Fibroblast of skin of abdomen (primary cell): Measurements from ENCODE around the gene TAP2.
A peak's percentile ranks its signal among the peaks of the same experiment; 100 is the strongest.

Experiments used
- DNase-seq: peaks from one replicate; pipeline ENCODE4 v3.0.0-alpha.2; 2013

Gene TAP2

DNA sequence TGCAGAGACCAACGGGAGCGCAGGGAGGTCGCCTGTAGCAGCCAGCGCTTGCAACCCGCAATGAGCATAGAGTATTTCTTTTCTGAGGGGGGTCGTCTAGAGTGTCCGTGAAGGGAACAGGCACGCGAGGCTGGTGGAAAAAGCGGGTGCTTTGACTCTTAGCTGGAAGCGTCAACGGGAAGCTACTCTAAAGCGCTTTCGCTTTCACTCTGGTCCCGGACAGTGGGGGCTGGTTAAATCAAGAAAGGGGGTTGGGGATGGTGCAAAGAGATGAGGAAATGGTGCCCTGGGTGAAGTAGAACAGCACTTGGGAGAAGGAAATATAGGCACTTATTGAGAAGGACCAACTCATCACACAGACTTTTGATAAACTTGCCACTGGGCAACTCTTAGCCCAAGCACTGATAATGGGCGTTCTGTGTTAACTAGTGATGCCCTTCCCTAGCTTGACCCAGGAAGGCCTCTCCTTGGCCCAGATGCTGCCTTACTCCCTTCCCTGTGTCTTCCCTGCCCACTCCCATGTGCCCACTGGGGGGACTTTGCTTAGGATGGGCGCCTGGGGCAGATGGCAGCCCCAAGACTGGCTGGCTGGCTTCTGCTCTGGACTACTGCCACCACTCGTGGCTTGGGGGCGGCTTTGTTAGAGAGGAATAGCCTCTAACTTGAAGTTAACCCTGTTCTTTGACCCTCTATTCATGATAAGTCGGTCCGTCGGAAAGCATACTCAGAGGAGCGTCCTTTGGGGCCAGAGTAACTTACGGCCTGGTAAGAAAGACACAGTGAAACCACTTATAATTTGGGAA is 16.0 kb upstream of the TAP2 start:
- peak; percentile 24 for DNase-seq

DNA sequence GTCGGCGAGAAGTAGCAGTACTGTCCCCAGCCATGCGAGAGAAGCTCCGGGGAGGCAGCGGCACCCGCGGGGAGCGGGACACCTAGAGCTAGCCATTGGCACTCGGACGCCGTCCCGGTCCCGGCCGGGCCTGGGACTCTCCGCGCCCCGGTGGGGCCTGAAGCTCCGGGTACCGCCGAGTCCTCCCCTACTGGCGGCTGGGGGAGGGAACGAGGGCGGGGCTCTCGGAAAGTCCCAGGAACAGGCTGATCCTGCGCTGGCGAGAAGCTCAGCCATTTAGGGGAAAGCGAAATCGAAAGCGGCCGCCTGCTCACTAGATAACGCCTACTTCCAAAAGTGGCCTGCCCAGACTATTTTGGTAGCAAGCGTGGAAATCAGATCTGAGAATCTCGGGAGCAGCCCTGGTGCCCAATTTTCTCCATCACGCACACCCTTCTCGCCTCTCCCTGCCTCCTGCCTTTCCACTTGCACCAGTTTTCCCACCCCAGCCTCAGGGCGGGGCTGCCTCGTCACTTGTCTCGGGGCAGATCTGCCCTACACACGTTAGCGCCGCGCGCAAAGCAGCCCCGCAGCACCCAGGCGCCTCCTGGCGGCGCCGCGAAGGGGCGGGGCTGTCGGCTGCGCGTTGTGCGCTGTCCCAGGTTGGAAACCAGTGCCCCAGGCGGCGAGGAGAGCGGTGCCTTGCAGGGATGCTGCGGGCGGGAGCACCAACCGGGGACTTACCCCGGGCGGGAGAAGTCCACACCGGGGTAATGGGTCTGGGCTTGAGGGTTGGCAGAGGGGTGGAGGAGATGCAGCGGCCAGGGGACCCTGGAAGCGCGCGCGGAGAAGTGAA is 15.2 kb upstream of the TAP2 start, which contains the start of the genes PSMB9 and TAP1:
Gene PSMB9 (plus strand): TSS at position 652 of the 835 bp plus-strand sequence. CDS start 38 bp downstream, at position 690.
Gene TAP1 (minus strand): TSS at position 164 of the 835 bp plus-strand sequence. CDS start 68 bp downstream, at position 96.
- peak; percentile 90 for DNase-seq

DNA sequence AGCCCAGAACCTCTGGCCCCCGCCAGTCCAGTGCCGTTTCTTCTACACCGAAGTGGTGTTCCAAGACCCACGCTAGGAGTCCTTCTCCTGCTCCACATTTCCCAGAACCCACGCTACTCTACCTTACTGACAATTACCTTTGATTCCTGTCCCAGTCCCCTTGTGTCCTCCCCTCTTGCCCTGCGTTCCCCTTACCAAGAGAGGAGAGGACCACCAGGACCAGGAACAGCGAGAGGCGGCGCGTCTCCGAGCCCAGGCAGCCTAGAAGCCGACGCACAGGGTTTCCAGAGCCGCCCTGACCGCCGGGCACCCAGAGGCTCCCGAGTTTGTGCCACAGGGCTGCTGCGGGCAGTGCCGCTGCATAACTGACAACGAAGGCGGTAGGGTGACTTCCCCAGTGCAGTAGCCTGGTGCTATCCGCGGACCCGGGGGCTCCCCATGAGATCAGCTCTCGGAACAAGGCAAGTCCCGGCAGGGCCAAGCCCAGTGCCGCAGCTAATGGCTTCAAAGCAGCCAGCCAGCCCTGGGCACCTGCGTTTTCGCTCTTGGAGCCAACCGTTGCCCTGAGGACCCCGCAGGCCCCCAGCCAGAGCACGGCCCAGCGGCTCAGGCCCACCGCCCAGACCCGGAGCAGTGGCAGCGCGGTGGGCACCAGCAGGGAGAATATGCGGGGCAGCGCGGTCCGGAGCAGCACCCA is 14.5 kb upstream of the TAP2 start:
- DNase-seq = peak; percentile 11

DNA sequence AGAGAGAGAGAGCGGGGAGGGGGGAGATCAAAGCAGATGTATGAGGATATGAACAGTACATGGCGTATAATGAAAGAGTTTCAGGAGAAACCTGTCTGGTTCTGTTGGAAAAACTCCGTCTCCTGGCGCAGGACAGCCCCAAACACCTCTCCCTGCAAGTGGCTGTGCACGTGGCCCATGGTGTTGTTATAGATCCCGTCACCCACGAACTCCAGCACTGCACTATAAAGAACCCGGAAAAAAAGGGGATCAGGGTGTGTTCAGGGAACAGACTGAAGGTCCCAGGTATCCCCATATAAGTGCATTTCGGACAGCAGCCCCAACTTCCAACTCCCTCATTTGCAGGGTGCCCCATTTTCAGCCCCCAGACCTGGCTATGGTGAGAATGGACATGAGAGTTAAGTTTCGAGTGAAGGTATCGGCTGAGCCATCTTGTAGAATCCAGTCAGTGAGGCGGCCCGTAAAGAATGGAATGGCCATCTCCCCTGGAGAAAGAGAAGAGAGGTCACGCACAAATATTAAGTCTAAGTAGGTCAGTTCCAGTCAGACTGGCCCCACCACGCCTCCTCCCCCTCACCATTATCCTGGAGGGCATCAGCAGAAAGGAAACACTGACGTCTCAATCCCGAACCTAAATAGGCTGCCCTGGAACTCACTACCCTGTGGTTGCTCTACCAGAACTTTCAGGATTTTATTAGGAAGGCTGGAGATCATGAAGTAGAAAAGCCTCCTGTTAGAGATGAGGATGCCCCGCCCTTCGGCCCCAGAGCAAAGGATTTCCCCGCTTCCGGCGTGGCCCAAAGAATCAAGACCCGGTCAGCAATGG is 13.7 kb upstream of the TAP2 start:
- DNase-seq = no peak

DNA sequence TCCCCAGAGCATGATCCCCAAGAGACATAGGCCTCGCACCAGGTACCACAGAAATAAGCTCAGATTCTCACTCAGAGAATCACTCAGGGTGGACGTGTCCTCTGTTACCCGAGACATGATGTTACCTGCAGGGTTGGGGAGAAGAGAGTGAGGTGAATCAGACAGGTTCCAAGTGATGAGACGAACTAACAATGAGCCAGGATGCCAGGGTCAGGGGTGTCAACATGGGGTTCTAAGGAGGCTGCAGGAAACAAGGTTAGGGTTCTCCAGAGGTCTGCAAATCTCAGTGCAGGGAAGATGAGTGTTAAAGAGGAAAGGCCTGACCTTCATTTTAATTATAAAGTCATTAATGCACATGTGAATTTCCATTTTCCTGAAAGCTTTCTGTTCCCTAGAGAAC is 12.5 kb upstream of the TAP2 start:
- DNase-seq = no peak

DNA sequence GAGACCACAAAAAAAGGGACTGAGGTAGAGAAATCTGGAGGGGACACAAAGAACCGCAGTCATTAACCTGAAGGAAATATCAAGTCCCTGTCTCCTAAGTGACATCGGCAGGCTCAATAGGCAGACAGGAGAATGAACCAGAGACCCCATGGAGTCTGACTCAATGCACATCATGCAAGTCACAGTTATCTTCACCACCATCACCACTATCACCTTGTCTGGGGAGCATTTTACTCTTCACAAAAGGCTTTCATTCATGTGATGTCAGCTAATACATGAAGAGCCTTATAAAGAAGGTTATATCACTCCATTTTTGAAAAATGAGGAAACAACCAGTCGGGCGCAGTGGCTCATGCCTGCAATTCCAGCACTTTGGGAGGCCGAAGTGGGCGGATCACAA is 10.6 kb upstream of the TAP2 start:
- no peak for DNase-seq

DNA sequence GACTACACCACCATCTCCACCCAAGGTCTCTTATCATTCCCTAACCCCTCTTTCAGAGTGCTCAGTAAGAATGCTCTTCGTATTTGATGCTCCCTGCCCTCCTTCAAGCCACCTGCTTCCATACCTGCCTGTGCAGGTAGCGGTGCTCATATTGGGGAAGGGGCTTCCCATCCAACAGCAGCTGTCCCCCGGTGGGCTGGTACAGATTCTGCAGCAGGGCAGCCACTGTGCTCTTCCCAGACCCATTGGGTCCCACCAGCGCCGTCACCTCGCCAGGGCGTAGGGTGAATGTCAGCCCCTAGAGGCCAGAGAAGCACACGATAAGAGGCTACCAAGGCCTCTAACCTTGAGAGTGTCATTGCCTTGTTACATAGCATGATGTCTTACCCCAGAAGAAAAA is 9.3 kb upstream of the TAP2 start:
- no peak for DNase-seq

DNA sequence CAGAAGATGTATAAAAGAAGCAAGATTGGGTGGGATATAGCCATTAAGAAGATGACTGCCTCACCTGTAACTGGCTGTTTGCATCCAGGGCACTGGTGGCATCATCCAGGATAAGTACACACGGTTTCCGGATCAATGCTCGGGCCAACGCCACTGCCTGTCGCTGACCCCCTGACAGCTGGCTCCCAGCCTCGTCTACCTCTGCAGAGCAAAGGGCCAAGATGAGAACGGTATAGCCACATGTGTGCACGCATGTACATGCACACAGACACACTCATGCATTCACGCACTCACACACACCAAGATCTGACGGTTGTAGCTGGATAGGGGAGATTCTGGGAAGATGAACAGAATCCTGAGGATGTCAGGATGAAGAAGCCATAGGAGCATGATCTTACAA is 8.5 kb upstream of the TAP2 start:
- no peak for DNase-seq

DNA sequence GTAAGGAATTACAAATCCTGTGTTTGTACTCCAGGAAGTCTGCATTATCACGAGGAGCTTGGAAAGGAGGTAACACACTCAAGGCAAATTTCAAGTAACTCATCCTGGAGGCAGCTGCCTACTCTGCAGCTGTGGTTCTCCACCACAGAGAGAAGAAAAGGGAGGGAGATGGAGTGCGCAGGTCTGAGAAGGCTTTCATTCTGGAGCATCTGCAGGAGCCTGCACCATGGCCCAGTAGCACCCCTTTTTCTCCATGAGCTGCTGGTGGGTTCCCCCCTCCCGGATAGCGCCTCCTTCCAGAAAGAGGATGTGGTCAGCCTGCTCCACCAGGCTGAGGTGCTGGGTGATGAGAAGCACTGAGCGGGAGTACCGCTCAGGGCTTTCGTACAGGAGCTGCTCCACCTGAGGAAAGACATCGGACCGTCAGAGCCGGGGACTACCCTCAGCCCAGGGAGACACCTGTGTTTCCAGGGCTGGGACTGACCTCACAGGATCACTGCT is 6.9 kb upstream of the TAP2 start:
- no peak for DNase-seq

DNA sequence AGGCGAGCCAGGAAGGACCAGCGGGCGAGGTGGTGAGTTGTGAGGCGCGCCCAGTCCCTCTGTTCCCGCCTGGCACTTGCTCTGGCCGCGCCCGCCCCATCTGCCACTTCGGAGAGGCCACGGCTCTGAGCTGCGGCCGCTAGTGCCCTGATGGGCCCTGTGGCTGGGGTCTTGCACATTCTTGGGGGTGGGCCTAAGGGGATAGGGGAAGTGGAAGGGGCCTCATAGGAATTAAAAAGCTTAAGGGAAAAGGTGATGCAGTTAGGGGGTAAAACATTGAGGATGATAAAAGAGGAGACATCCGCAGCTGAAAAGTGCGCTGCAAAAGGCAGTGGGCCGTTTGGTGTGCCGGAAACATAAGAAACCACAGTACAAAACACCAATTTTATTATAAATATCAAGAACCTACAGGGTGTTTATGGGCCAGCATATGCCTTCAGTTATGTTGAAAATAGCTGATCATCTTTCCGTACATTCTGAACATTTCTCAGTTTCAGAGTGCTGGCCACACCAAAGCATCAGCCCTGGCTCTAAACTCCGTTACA is 6.4 kb upstream of the TAP2 start:
- no peak for DNase-seq

DNA sequence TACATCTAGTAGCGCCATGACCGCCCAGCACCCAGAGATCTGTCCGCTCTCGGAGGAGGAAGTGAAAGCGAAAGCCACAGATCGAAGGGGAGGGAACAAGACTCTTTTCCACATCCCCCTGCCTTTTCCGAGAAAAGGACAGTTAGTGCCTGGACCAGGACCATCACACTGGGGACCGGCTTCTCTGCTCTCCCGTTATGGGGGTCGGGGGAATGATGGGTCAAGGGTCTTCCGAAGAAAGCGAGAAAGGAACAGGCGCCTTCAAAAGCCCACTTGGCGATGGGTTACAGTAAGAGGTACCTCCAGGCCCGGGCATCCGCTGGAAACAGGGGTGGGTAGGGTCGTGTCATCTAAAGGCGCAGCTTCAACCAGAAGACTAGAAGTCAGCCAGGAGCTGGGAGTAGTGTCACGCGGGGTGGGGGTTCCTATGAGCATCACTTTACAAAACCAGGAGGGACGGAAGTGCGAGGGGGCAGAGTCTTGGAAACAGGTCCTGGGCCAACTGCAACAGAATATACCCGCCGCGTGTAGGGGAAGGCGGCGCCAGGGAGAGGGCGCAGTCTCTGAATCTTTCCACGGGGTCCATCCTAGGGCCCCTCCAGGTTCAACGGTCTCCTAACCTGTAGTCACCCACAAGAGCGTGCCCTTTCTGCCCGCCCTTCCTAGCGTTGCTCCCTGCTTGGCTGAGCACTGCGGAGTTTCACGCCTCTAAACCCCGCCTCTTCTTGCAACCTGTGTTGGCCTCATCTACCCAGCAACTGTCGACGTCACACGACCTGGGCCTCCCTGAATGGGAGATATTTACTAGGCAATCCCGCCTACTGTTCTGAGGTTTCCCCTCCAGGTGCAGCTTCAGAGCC is 5.7 kb upstream of the TAP2 start, which contains the start of gene PSMB8:
Gene PSMB8 (minus strand): TSS at position 69 of the 860 bp plus-strand sequence. CDS start 51 bp downstream, at position 18.
- DNase-seq = peak; percentile 89

DNA sequence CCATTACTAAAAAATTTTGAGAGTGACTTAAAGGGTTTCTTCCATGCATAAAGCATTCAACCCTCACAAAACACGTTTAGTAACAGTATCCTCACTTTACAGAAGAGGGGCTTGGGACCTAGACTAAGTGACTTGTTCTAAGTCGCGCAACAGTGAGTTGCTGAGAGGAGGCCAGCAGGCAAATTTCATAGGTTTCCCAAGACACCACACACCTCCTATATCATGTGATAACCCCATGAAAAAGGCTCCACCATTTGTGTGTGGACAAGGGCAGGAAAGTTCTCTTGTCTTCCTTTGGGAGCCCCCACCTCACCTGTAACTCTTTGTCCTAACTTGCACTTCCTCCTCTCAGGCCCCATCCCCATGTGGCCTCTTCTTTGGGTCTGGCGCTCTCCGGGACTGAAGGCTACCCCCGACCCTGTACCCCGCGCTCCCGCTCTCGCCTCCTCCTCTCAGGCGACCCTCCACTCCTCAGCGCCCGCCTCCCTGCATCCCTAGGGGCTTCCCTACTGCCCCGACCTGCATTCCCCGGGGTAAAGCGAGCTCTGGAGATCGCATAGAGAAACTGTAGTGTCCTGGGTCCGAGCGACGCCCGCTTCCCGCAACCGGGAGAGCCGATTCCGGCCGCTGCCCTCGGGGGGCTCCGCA is 4.9 kb upstream of the TAP2 start:
- DNase-seq = no peak

DNA sequence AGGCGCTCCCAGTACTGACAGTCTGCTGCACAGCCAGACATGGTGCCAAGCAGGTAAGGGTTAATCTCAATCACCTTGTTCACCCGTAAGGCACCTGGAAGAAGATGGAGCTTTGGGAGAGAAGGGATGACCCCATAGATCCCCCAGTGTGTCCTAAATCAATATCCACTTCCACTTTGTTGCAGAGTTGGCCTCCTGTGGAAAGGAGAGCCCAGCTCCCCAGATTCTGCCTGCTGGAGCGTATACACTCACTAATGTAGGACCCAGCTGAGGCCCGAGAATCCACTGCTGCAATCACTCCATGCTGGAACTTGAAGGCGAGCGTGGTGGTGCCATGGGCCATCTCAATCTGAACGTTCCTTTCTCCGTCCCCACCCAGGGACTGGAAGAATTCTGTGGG is 4.2 kb upstream of the TAP2 start:
- no peak for DNase-seq

DNA sequence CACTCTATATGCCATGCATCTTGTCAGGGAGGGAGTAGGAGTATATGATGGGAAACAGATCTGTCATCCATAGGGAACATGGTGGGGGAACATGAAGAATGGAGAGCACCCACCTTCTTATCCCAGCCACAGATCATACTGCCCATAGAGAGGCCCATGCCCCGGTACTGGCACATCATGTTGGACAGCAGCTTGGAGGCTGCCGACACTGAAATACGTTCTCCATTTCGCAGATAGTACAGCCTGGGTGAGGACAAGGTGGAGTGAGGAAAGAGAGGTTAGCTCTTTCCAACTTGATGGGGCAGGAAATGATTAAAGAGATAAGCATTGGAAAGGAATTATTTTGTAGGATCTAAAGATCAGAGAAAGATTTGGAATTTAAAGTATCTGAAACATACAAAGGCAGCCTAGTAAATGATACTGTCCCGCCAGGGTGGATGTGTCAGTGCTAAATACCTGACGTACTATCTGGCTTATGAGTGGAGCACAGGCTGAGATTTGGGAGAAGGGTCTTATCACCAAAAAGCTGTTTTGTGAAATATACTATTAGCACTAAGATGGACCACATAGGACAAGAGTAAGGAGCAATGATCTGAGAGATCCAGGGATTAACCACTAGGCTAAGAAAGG is 3.6 kb upstream of the TAP2 start:
- DNase-seq = no peak

DNA sequence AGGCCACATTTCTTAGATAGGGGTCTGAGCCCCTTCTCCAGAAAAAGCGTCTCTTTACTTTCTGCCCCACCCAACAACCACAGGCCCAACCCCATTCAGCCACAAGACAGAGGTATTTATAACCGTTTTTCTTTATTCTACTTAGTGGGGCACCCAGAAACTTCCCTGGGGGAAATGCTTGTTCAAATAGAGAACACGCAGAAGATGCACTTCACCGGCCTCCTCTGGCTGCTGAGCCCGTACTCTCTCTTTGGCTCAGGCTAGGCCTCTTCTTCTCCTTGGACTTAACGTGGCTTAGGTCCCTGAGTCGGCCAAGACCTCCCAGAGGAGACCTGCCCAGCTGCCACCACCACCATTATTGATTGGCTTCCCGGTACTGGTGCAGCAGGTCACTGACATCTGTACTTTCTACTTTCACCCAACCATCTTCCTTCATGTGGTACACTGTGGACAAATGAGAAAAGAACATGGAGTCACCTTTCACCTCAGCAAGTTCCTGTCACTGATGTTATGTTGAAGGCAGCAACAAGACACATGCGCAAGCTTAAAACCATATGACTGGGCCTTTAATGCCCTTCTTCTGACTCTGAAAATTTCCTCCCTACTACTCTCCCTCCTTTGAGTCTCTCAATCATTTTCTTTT is 2.2 kb upstream of the TAP2 start:
- DNase-seq = no peak

DNA sequence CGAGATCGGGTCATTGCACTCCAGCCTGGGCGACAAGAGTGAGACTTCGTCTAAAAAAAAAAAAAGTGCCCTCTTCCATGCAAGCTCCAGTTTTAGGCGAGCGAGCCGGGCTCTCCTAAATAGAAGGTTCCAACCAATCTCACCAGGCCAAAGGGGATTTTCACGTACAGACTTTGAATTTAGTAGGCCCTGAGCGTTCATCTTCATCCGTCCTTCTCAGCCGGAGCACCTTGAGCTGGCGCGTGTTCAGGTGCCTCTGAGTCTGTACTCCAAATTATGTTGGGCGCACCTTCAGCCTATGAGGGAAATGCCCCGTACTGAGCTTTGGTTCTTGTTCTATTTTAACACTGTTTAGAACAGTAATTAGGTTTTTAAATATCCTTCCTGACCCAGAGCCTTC is 817 bp upstream of the TAP2 start:
- DNase-seq = no peak

DNA sequence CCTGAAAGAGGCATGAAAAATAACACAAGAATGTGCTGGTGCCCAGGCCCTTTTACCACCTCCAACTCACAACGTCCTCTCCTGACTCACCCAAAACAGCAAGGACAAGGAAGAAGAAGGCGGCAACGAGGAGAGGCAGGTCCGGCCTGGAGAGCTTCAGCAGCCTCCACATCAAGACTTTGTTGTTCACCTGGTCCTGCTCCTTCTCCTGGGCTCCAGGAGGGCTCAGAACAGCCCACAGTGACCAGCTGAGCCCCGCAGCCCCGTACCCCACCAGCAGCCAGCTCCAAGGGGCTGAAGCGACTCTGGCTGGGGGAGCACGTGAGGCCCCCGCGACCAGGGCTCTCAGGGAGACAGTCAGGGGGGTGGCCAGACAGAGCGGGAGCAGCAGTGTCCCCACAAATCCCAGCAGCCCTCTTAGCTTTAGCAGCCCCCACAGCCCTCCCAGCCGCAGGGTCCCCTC is 857 bp downstream of the TAP2 start:
- DNase-seq = no peak

DNA sequence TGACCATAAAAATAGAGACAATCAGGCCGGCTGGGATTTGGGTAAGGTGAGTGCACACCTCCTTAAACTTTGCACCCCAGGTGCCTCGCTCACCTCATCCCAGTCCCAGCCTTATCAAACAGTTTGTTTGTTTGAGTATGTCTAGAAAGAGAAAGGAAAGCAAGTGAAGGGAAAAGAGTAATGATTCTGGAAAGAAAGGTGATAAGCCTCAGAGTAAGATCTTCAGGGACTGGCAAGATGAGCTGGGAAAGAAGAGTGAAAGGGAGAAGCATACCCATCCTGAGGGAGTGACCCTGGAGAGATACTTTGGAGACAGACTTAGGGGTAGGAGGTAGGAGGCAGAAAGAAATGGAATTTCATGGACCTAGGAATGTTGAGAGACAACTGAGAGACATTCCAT is 1.7 kb downstream of the TAP2 start:
- no peak for DNase-seq
